PC-3 (cell line): ENCODE measurements around the gene MID1.

ENCODE experiments used
- CTCF ChIP-seq: fragments of 300-600 bp; sonication (generic); conservative IDR thresholded peaks from 2 replicates; pipeline ENCODE4 v1.5.1; 2017; ENCODE audit warnings: antibody characterized with exemption, low read depth, mild to moderate bottlenecking, low read length
- EZH2phosphoT487 ChIP-seq: fragments of 300-600 bp; sonication (generic); IDR thresholded peaks from 2 replicates; pipeline ENCODE4 v1.6.1; 2018; ENCODE audit warnings: mild to moderate bottlenecking, antibody characterized with exemption, low read length, borderline replicate concordance

GRCh38 chrX:10537308-10537707, 83.1 kb downstream of the MID1 start:
- TF ChIP-seq CTCF (no peak), EZH2phosphoT487 (no peak)
